Stimulated activated CD4-positive, alpha-beta T cell treated with anti-CD3 and anti-CD28 coated beads, Interleukin-4, amount 100 ng/mL, for 4 hours (primary cell): Measurements from ENCODE around the gene ZNF500.
"Not testable (repeated sequence)": the region's sequence is repeated elsewhere in the genome, so short reads cannot be mapped to it uniquely, and the experiment has no call there.

Experiments
- DNase-seq, 2 experiments: peaks; one replicate each; pipeline ENCODE4 v3.0.0-alpha.2; 2020

Gene ZNF500

DNA sequence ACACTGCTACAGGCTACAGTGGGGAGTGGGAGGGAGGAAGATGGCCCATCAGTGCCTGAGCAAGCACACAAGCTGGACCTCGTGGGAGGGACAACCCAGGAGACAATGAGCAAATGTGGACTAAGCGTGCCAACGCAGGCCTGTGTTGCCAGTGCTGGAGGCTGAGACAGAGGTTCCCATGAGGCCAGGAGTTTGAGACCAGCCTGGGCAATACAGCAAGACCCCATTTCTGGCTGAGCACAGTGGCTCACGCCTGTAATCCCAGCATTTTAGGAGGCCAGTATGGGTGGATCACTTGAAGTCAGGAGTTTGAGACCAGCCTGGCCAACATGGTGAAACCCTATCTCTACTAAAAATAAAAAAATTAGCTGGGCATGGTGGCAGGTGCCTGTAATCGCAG is 28.6 kb downstream of the ZNF500 start:
- not testable (repeated sequence) for DNase-seq

DNA sequence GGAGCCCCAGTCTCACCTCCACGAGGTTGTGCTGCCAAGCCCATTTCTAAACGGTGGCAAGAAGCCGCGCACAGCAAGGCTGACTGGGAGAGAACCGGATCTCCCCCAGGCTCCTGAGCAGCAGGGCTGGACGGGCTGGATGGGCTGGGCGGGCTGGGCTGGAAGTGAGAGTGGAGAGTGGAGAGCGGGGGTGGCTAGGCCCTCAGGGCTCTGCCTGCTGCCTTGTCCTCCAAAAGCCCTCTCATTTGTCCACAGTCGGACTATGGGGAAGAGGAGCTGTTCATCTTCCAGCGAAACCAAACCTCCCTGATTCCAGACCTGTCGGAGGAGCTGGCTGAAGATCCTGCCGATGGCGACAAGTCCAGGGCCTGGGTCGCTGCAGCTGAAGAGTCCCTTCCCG is 29.4 kb downstream of the ZNF500 start:
- DNase-seq: no peak

DNA sequence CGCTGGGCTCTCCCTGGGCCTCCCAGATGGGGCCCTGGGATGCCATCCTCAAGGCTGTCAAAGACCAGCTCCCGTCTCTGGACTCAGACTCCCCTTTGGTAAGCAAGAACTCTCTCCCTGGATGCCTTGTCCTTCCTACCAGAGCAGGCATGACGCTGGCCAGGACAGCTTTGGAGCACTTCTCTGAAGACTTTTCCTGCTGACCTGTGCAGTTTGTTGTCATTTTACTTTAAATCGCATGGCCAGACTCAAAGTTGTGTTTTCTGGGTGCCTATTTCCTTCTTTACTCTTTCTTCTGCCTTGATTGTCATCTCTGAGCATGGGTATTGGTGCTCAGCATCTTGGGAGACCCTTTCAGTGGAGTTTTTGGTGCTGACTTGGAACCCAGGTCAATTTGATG is 30.4 kb downstream of the ZNF500 start:
- DNase-seq: no peak

DNA sequence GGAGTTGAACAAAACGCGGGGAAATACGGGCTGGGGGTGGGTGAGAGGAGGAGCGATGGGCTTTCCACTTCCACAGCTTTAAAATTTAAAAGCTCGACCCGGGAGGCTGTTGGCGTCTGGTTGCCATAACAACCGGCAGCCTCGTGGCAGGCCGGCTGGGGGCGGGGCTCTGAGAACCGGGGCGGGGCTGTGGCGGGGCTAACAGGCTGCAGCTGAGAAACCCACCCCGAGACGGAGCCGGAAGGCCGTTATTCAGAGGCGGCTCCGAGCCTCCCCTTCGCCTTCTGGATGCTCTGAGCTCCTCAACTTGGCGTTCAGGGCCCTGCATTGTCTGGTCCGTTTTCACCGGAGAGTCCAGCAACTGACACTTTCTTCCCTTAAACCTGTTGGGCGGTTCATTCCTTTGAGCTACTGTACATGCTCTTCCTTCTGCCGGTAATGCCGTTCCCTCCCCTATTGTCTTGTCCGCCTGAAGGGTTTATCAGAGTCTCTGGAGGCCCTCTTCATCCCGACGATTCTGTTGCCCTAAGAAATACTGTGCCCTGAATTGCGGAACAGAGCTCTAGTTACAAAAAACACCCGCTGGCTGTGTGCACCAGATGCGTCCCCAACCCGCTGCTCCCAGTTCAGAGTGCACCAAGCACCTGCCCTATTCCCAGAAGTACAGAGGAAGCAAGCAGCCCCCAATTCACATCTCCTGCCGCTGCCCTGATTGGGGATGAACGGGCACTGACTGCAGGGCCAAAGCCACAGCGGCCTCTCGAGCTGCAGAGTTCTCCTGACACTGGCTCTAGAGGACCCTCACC is 32.0 kb downstream of the ZNF500 start:
- DNase-seq: peak; percentile 89 to 95

DNA sequence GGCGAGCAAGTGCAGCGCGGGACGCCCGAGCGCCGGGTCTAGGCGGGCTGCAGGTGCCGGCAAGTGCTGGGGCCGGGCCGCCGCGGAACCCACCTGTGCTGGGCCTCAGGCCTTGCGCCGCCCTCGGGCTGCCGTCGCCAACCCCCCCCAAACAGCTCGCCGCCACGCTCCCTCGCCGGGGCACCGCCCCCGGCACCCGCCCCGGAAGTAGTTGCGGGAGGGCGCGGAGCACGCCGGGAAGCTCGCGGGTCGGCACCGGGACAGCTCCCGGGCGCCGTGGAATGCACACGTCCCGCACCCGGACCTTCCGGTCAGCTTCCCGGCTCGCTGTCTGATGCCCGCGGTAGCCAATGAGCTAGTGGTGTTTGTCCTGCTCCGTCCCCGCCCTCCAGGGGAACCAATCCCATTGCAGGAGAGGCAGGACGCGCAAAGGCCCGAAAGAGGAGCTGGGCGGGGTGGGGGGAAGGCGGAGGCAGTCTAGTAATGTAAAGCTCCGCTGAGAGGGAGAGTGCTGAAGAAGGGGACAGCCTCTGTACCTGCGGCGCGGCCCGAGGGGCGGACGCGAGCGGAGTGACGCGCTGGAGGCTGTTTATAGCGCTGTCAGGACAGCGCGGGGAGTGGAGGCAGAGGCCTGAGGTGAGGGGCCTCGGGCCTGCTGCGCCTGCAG is 32.8 kb downstream of the ZNF500 start, which contains the start of the genes ANKS3 and DNAAF8:
ANKS3 (minus strand) TSS at position 209 of the 667 bp plus-strand sequence. CDS start 4,122 bp downstream, outside the sequence.
DNAAF8 (plus strand) TSS at position 475 of the 667 bp plus-strand sequence. CDS start 1,978 bp downstream, outside the sequence.
- DNase-seq: peak; percentile 75 to 77

DNA sequence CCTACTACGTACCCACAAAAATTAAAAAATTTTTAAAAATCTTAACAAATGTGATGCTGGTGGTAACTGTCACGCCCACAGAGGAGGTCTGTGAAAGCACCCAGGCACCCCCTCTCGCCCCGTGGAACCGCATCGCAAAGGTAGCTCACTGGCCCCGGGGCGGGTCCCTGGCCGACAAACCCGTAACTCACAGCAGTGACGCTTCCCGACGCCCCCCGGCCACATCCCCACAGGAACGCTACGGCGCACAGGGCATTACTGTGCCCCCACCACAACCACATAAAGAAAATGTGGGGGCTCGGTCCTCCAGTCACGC is 33.3 kb downstream of the ZNF500 start:
- peak; percentile 25 to 29 for DNase-seq

DNA sequence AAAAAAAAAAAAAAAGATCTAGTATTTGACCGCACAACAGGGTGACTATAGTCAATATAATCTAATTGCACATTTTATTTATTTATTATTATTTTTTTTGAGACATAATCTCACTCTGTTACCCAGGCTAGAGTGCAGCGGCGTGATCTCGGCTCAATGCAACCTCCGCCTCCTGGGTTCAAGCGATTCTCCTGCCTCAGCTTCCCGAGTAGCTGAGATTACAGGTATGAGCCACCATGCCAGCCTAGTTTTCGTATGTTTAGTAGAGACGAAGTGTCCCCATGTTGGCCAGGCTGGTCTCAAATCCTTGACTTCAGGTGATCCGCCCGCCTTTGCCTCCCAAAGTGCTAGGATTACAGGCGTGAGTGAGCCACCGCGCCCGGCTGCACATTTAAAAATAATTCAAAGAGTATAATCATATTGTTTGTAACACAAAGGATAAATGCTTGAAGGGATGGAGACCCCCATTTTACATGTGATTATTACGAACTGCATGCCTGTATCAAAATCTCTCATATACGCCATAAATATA is 33.7 kb downstream of the ZNF500 start:
- no peak for DNase-seq

DNA sequence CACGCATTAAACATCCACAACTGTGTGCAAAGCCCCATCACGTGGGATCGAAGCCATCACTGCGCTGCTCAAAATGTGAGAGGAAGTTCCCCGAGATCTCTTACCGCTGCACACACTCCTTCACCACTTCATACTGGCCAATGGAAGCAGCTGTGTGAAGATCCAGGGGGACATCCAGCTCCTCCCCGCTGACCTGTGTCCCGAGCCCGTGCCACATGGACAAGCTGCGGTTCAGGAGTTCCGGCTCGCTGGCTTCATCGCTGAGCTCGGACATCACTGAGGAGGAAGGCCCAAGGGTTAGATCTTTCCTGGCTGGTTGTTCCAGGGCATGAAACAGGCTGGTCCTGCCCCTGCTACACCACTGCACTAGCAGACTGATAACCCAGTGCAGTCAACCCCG is 37.1 kb downstream of the ZNF500 start:
- no peak for DNase-seq

DNA sequence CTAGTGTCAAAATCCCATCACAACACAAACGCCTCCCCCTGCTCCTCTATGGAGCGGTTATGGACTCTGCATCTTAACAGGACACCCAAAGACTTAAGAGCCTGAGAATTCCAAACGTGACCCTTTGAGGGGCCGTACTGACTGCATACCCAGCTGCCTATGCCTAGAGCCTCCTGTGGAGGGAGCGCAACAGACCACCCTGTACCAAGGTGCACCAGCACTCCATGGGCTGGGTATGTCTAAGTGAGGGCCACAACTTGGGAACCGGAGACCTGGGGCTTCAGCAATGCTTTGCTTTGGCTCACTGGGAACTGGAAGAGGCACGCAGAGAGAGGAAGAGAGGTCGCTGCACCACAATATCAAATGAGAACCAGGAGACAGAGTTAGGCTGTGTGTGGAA is 38.3 kb downstream of the ZNF500 start:
- no peak for DNase-seq

DNA sequence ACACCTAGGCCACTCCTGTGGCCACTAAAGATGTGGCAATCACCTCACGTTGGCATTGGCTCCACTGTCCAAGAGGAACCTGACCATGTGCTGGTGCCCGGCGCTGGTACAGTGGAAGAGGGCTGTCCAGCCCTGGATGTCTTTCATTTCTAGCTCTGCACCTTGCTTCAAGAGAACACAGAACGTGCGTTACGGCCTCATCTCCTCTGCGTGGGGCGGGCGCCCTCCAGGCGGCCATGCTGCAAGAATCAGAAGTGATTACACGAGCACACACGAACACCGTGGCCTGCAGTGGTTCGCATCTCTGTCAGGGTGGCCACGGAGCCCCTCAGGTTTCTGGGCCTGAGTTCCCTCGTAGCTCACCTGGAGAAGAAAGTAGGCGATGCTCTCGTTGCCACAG is 40.3 kb downstream of the ZNF500 start:
- no peak for DNase-seq

DNA sequence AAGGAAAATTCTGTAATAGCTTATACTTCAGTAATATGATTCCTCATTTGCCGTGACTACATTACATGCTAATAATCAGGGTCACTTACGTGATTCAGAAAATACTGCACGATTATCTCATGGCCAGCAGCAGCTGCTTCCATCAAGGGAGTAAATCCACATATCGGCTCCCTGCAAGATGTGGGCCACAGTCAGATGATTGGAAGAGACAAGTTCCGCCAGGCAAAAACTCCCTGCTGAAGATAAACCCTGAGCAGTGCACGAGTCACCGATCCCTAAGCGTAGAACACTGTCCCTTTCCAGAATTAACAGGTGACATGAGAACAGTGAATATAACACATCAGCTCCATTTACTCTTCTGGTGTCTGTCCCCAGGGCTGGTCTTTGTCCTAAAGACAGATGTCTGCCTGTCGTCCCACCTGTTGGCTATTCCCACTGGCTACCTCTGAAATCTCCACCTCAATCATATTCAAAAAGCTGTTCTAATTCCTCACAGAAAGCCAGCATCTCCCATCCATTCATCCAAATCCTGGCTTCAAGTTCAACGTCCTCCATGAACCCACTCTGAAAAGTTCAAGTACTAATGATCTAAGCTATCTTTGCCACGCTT is 42.2 kb downstream of the ZNF500 start:
- no peak for DNase-seq

DNA sequence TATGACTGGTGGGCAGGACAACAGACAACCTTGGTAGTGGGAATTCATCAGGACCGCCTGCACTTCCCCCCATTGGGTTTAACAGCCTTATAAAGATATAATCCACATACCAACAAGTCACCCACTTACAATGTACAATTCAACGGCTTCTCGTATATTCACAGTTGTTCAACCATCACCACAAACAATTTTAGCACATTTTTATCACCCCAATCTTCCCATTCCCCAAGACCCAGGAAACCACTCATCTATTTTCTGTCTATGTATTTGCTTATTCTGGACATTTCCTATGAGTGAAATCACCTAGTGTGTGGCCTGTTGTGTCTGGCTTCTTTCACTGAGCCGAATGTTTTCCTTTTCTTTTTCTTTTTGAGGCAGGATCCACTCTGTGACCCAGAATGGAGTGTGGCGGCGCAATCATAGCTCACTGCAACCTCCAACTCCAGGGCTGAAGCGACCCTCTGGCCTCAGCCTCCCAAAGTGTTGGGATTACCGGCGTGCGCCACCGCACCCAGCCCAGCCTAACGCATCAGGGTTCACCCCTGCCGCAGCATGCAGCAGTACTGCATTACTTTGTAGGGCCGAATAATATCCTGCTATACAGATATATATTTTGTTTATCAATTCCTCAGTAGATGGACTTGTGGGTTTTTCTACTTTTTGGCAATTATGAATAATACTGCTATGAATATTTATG is 43.7 kb downstream of the ZNF500 start:
- no peak for DNase-seq

DNA sequence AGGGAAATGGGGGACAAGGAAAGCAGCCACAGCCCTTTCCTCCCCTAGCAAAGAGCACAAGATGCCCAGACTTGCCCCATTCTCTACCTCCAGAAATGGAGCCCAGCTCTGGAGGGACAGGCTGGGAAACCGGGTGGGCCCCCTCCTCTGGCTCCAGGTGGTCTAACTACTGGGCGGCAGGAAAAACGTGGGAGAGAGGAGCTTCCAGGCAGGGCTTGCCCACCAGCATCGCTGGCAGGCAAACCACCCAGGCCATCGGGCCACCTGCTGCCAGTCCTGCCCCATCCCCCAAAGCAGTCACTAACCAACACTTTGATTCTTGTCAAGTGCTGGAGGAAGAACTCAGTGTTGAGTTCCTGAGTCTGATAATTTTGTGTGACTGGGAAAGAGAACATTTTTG is 48.5 kb downstream of the ZNF500 start:
- DNase-seq: no peak

DNA sequence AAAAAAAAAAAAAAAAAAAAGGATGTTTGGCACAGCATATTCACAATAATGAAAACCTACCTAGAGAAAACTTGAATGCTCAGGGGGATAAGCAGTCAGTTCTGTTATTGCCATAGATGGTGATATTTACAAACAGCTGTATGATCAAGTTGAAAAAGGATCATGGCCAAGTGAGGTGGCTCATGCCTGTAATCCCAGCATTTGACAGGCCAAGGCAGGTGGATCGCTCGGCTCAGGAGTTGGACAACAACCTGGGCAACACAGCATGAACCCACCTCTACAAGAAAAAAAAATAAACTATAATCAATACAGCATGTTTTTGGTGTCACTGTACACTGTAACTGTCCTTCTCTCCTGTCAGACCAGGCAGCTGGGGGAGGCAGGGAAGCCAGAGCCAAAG is 52.0 kb downstream of the ZNF500 start:
- DNase-seq: no peak

DNA sequence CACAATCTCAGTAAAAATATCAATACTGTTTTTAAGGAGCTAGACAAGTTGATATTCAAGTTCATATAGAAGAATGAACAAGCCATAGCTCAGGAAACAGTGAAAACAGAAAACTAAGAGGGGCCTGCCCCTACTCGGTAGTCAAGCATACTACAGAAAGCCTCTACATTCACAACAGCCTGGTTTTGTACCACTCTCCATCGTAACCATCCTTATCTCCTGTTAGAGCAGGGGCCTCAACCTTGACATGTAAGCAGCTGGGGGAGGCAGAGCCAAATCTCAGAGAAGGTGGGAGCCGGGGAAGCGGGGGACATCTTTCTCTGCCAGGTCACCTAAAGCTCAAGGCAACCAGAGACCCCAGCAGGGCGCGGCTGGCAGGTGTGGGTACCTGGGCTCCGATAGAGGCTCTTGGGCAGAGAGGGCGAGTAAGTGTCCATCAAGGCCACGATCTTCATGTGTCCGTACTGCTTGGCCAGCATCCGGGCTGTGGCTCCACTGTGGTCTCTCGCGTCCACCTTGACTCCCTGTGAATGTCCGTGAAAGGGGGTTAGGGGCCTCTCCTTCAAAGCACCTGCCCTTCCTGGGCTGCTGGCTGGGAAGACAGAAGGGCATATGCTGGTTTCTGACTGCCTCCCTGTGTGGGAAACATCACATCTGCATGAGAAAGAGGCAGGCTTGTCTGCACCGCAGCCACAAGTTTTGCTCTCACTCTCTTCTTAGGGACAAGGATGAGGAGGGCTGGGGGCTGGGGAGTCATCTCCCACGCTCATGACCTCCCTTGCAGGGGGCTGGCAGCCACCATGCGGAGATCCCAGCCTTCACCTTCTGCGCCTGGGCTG is 53.1 kb downstream of the ZNF500 start:
- DNase-seq: no peak

DNA sequence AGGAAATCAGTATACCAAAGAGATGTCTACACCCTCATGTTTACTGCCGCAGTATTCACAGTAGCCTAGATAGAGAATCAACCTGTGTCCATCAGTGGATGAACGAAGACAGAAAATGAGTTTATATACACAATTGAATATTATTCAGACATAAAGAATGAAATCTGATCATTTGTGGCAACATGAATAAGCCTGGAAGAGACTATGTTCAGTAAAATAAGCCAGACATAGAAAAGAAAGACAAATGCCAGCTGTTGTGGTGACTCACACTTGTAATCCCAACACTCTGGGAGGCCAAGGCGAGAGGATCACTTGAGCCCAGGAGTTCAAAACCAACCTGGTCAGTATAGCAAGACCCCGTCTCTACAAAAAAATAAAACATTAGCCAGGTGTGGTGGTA is 57.5 kb downstream of the ZNF500 start:
- no peak for DNase-seq

DNA sequence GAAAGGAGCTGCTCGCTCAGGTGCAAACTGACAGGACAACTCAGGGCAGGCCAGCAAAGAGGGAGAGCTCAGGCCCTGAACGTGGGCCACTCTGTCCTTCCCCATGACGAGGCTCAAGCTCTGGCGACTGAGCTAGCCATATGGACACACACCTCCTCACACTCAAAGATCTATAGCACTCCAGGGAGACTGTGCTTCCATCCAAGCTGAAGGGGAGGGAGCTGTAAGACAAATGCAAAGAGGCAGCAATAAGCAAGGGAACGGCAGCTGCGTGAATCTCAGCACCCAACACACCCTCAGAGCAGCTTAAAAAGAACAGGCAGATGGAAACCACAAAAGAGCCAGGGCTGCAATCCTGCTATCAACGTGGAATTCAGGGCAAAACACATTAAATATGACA is 60.1 kb downstream of the ZNF500 start:
- no peak for DNase-seq

DNA sequence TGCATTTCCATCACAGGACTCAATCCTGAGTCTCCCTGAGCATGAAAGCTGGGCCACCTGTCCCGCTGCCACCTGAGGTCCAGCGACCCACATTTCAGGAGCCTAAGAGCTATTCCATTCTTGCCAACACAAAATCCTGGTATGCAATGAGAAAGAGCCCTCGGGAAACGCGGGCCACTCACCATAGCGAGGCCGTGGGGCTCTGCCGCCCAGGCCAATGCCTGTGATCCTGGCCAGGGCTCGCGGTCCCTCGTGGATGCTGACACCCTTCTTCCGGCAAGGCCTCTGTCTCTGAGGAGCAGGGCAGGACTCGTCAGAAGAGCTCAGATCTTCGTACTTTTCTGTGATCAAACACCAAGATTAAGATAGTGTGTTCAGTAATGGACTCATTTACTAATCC is 62.0 kb downstream of the ZNF500 start:
- DNase-seq: no peak

DNA sequence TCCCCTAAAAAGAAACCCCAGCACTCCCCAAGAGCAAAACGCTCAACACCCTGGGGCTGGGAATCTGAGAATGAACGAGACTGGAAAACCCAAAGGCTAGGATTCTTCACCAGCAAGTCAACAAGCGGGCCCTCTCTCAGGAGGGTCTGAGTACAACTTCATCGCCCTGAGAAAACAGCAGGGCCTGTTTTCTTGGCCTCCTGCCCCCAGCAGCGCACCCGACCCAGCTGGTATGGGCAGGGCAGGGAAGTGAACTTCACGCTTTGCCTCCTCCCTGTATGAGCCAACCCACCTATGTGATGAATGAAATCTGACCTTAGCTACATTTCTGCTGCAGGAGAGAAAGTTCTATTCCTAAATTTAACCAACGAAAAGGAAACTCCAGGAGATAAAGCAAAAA is 62.5 kb downstream of the ZNF500 start:
- no peak for DNase-seq

DNA sequence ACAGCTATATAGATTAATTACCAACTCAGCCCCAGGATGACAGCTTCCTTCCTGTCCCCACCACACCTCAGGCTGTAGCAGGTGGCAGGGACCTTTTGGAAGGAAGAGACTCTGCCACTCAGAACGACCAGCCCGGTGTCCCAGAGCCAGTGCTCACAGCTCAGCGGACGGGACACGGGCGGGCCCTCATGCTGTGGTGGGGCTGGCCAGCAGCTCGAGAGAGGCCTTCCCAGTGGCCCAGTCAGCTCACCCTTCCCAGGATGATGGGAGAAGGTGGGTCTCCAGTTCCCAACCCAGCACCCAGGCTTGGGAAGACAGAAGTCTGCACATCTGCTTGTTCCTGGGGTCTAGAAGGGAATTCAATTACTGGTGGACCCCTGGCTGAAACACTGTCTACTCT is 63.1 kb downstream of the ZNF500 start:
- no peak for DNase-seq

DNA sequence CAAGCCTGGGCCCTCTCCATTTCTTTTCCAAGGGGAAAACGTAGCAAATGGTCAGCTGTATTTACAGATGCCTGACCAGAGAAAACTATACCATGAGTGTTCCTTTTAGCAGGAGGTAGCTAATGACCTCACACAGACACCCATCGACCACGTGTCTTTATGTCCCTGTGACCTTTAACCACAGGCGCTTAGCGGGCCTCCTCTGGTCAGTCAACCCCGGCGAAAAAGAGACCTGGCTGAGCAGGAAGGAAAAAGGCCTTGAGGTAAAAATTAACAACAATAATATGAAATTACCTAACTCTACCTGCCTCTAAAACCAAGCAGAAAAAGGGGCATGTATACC is 64.5 kb downstream of the ZNF500 start:
- DNase-seq: no peak

DNA sequence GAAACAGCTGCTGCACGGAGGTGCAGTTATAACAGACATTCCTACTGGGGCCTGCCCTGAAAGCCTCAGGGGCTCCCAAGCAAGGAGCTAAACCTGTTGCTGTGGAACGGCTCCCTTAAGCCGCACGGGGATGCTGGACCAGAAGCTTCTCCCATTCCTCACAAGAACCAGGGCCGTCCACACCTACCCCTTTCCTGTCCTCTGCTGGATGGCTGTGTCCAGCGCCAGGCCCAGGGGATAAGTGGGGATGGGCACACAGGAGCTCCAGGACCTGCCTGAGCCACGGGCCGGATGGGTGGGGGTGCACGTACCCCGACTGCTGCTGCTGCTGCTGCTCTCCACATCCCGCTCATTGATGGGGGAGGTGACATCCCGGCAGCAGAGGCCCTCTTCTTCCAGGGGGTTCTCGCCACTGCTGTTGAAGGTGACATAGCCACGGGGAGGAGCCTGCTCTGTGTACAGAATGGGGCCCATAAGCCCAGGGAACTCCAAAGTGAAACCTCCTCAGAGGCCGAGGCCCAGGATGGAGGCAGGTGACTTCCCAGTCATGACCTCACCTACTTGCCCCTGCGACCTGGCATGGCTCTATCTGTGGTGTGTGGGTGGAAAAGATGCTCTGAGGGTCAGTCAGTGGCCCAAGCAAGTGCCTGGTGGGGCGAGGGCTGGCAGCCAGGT is 65.0 kb downstream of the ZNF500 start:
- DNase-seq: no peak
